Heart right ventricle (tissue), 16 donors: ENCODE measurements around the gene MLX. TPM values are rescaled to one million over a fixed set of nuclear protein-coding genes. Genes with fewer than 3 reads are reported as not detected.

Experiments used
- ATAC-seq, 8 donors: fragments of 200-7000 bp; cut with Tn5 transposase; one replicate each; pipeline ENCODE4 v1.9.1; 2020; ENCODE audit warnings: mild to moderate bottlenecking in 8 of 8, moderate library complexity in 8 of 8, moderate number of reproducible peaks in 1 of 8
- DNase-seq, 2 donors: peaks; one replicate each; pipeline ENCODE4 v3.0.0-alpha.2; 2020
- H3K27ac ChIP-seq, 10 donors: fragments of 200-600 bp; sonication (generic) in 2 of 10; one replicate each; pipeline versions ENCODE4 v1.5.0 to v1.8.0; 2020 to 2022; ENCODE audit warnings: mild to moderate bottlenecking in 3 of 10
- H3K27me3 ChIP-seq, 7 donors: fragments of 200-600 bp; one replicate each; pipeline ENCODE4 v1.8.0; 2021 to 2022; ENCODE audit warnings: mild to moderate bottlenecking in 2 of 7
- H3K36me3 ChIP-seq, 9 donors: fragments of 200-600 bp; sonication (generic) in 1 of 9; one replicate each; pipeline versions ENCODE4 v1.5.0 to v1.8.0; 2020 to 2022; ENCODE audit warnings: mild to moderate bottlenecking in 2 of 9
- H3K4me1 ChIP-seq, 9 donors: fragments of 200-600 bp; sonication (generic) in 1 of 9; one replicate each; pipeline versions ENCODE4 v1.5.0 to v1.8.0; 2020 to 2022; ENCODE audit warnings: mild to moderate bottlenecking in 4 of 9
- H3K4me3 ChIP-seq, 10 donors: fragments of 200-600 bp; sonication (generic) in 2 of 10; one replicate each; pipeline versions ENCODE4 v1.5.0 to v1.8.0; 2020 to 2022; ENCODE audit warnings: mild to moderate bottlenecking in 7 of 10, moderate library complexity in 2 of 10
- H3K9me3 ChIP-seq, 11 donors: fragments of 200-600 bp in 10 of 11; sonication (generic) in 2 of 11; one replicate each; pipeline versions ENCODE4 v1.5.0 to v1.8.0; 2013 to 2022; ENCODE audit warnings: mild to moderate bottlenecking in 2 of 11, control low read depth in 1 of 11, moderate library complexity in 1 of 11
- WGBS, 2 donors: extraction: QIAGEN DNeasy Blood & Tissue Kit; methylation state at CpG; one replicate each; pipeline ENCODE4 v1.1.7; 2013; ENCODE audit warnings: inconsistent platforms in 1 of 2; 5-methylcytosine and 5-hydroxymethylcytosine counted together
- intact Hi-C, 10 donors: fragments of 100-400 bp; cut with DNase I; formaldehyde crosslinking; loops; one replicate each; pipeline versions ENCODE4 v1.11.1 to v1.14.2; 2022
- polyA plus RNA-seq, 2 donors: library from polyadenylated mRNA; stranded (reverse); fragments of 200-250 nt; gene quantifications; one replicate each; pipeline ENCODE4 v1.2.3, GENCODE V29; 2013
- total RNA-seq, 10 donors: library from RNA; stranded (reverse); fragmentation: NEBNext Ultra II Directional in 3 of 10; extraction: Animal tissue kit (Norgen Biotek cat#: 25700) in 3 of 10; gene quantifications; one replicate each; pipeline versions ENCODE4 v1.2.1 to v1.2.4, GENCODE V29; 2021 to 2023
- TF ChIP-seq, protein P1 (sequence below), 9 donors: fragments of 200-600 bp; sonication (generic) in 2 of 9; IDR thresholded peaks; one replicate each; pipeline versions ENCODE4 v1.5.0 to v1.8.0; 2021 to 2022; ENCODE audit warnings: antibody characterized with exemption in 9 of 9, mild to moderate bottlenecking in 5 of 9, moderate library complexity in 1 of 9
- donor health status: Arrhythmogenic right ventricular cardiomyopathy.
- donor health status: ischemic (EF 13 %, LVEDD 7.1; RV severe dilation, severe dysfunction).
- donor health status: healthy with polysubstance abuse.
- donor health status: DM: no; HTN: yes; CAD: no.
- donor health status: DM: no; HTN: no; CAD: no.
- donor health status: ischemic (EF 25% LVEDD 6.9; RV normal size, moderate dysfunction).
- donor health status: ischemic (EF 25% LVEDD 5.7; RV mildly dilated, moderate dysfunction).
- donor health status: healthy.
- donor health status: DM: yes; HTN: yes; CAD: no.
- donor health status: Ischemic cardiomyopathy.
- donor health status: ischemic (EF 35%, LVEDD 5.7; RV mildly dilated, moderate dysfunction).
- donor health status: nonischemic (EF 11% LVEDD 7.7; RV severe dilation, severe dysfunction).
- donor health status: DM: yes; HTN: yes; CAD: no.
- donor health status: PGD.
- donor health status: ischemic (EF 29% LVEDD 5.4; RV normal size, mild dysfunction).
- donor health status: nonischemic (EF 23%, LVEDD 6.1; RV moderate dilation, normal function).

Gene MLX
- total and polyA plus RNA-seq, 12 donors: 45.7 to 87.2 (median 56.9) TPM

DNA sequence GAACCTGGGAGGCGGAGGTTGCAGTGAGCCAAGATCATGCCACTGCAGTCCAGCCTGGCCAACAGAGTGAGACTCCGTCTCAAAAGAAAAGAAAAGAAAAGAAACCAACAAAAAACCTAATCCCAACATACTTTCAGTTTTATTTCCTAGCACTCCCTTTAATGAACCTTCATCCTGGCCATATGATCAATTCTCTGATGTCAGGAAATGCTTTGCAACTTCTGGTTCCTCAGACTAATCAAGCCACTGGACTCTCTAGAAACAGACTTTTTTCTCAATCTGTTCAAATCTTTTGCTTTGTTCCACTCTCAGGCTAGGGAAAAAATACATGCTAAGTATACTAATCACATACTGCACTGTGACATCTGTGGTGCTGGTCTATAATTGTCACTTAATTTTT lies 24.0 kb downstream of the MLX start:
- Histone ChIP-seq H3K27me3 (no peaks in the 10 kb centered on the region), H3K4me3 (no peak overlapping the region), H3K4me1 (peaks cover 0 to 20% (median 10%) of the 10 kb centered on the region in 9 donors), H3K9me3 (no peaks in the 10 kb centered on the region), H3K27ac (no peak overlapping the region), H3K36me3 (peaks cover 0 to 92% (median 38%) of the 10 kb centered on the region in 9 donors)
- 86 to 92% methylated on average over 2 of the region's 2 CpGs for WGBS, 2 donors
- TF ChIP-seq, protein P1, sequence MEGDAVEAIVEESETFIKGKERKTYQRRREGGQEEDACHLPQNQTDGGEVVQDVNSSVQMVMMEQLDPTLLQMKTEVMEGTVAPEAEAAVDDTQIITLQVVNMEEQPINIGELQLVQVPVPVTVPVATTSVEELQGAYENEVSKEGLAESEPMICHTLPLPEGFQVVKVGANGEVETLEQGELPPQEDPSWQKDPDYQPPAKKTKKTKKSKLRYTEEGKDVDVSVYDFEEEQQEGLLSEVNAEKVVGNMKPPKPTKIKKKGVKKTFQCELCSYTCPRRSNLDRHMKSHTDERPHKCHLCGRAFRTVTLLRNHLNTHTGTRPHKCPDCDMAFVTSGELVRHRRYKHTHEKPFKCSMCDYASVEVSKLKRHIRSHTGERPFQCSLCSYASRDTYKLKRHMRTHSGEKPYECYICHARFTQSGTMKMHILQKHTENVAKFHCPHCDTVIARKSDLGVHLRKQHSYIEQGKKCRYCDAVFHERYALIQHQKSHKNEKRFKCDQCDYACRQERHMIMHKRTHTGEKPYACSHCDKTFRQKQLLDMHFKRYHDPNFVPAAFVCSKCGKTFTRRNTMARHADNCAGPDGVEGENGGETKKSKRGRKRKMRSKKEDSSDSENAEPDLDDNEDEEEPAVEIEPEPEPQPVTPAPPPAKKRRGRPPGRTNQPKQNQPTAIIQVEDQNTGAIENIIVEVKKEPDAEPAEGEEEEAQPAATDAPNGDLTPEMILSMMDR (IDR thresholded peaks at IDR 0.05): no peak
- intact Hi-C loops: no loop called here
- ATAC-seq (no peak), DNase-seq (no peak)

DNA sequence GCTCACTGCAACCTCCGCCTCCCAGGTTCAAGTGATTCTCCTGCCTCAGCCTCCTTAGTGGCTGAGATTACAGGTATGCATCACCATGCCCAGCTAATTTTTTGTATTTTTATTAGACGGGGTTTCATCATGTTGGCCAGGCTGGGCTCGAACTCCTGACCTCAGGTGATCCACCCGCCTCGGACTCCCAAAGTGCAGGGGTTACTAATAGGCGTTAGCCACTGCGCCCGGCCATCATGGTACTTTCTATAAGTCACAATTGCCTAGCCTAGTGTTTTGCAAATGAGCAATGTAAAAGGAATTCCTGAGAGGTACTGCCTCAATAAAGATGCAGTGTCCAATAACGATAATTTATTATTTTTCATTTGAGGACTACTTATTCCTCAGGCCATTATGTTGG lies 24.5 kb downstream of the MLX start:
- ATAC-seq (no peak), DNase-seq (no peak)
- WGBS, 2 donors: 91 to 95% methylated on average over 9 of the region's 9 CpGs

DNA sequence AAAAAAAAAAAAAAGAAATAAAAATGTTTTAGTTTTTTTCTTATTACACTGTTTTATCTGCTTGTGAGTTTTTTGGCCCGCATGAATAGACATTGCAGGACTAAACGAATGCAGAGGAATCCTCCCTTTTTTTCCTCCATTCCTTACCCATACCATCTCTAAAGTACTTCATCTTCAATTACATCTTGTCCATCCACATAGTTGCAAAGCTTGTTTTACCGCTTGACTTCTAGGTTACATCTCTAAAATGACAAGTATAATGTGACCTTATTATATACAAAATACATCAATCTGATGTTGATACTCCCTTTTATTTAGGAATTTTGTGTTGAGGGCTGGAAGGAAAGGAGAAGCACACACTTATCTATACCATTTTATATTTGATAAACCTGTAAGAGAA lies 29.5 kb downstream of the MLX start:
- Histone ChIP-seq H3K9me3 (no peaks in the 10 kb centered on the region), H3K27ac (no peak overlapping the region), H3K4me3 (no peak overlapping the region), H3K4me1 (peaks cover 4 to 18% (median 13%) of the 10 kb centered on the region in 9 donors), H3K27me3 (no peaks in the 10 kb centered on the region), H3K36me3 (peaks cover 0 to 55% (median 5%) of the 10 kb centered on the region in 9 donors)
- TF ChIP-seq, protein P1 (IDR thresholded peaks at IDR 0.05): no peak
- intact Hi-C loops: no loop called here
- 83 to 86% methylated on average over 3 of the region's 3 CpGs for WGBS, 2 donors
- DNase-seq (no peak), ATAC-seq (no peak)

More for the DNA sequence above, 24.5 kb downstream of the MLX start:
- TF ChIP-seq, protein P1 (IDR thresholded peaks at IDR 0.05): no peak
- Histone ChIP-seq H3K27me3 (no peaks in the 10 kb centered on the region), H3K4me3 (no peak overlapping the region), H3K4me1 (peaks cover 0 to 16% (median 6%) of the 10 kb centered on the region in 9 donors), H3K9me3 (no peaks in the 10 kb centered on the region), H3K27ac (no peak overlapping the region), H3K36me3 (peaks cover 0 to 92% (median 34%) of the 10 kb centered on the region in 9 donors)
- intact Hi-C loops: no loop called here

DNA sequence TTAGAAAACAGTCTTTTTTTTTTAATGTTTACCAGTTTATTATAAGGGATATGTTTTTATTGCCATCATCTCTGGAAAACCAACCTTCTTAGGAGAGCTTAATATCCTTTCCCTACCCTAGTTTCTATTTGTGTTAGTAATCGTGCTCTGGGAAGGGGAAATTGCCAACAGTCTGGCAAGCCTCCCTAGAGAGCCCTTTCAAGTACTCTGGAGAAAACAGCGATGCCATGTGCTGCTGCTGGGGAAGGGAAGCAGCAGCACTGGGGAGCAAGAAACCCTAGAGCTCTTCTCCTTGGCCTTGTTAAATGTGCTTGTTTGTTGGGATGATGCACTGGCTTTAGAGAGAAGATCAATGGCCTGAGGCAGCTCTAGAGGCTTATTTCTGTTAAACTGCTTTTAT lies 32.0 kb downstream of the MLX start:
- 16 to 28% methylated on average over 2 of the region's 2 CpGs for WGBS, 2 donors
- peaks cover 4 to 18% (median 13%) of the 10 kb centered on the region in 9 donors for H3K4me1 ChIP-seq
- no peaks in the 10 kb centered on the region for H3K27me3 ChIP-seq
- H3K27ac ChIP-seq: peak overlapping the region in 3 of 10 donors; percentile 10 to 13 (median 12)
- DNase-seq (peak in 1 of 2 donors; percentile 29), ATAC-seq (peak; percentile 49 to 87 (median 70))
- H3K36me3 ChIP-seq: peaks cover 0 to 56% (median 0%) of the 10 kb centered on the region in 9 donors
- H3K9me3 ChIP-seq: no peaks in the 10 kb centered on the region
- H3K4me3 ChIP-seq: no peak overlapping the region
- TF ChIP-seq, protein P1 (IDR thresholded peaks at IDR 0.05): no peak
- intact Hi-C loops: no loop called here
